IMR-90 (cell line): ENCODE data around the gene ENOX1. TPM values are rescaled to one million over a fixed set of nuclear protein-coding genes. Genes with fewer than 3 reads are reported as not detected.

Experiments used
- ATAC-seq: fragments of 200-7000 bp; cut with Tn5 transposase; 2 replicates; pipeline ENCODE4 v1.9.1; 2020; ENCODE audit warnings: low read depth, mild to moderate bottlenecking, moderate library complexity
- BruUV-seq: library from RNA; stranded (reverse); fragments of 400-500 nt; replicated peaks from 2 replicates; lab custom pipeline; 2021; lab: Mats Ljungman, UMichigan
- CTCF ChIA-PET: fragments of 300-600 bp; formaldehyde crosslinking; extraction: SDS; loops from one replicate; lab custom pipeline; 2021; ENCODE audit warnings: antibody characterized with exemption; lab: Yijun Ruan, JAX
- POLR2A ChIA-PET: fragments of 300-600 bp; sonication (Branson Sonifier 250); formaldehyde crosslinking; loops from one replicate; lab custom pipeline; 2022; ENCODE audit warnings: antibody characterized with exemption; ENCODE audit not compliant: unreplicated experiment; lab: Charles Lee
- DNase-seq: peaks from one replicate; pipeline ENCODE4 v3.0.0; 2013
- H2AFZ ChIP-seq: replicated peaks from 2 replicates; pipeline ENCODE3; 2013; ENCODE audit warnings: low read length, mild to moderate bottlenecking; ENCODE audit not compliant: poor library complexity
- H2AK5ac ChIP-seq: 2 replicates; pipeline ENCODE4 v1.6.1; 2013; ENCODE audit warnings: low read depth, low read length, inconsistent platforms
- H2AK9ac ChIP-seq: replicated peaks from 2 replicates; pipeline ENCODE3; 2013; ENCODE audit warnings: mild to moderate bottlenecking, low read depth, low read length, moderate library complexity; ENCODE audit not compliant: poor library complexity
- H2BK120ac ChIP-seq: 2 replicates; pipeline ENCODE4 v1.6.1; 2013; ENCODE audit warnings: low read depth, low read length, inconsistent platforms
- H2BK15ac ChIP-seq: 3 replicates; pipeline ENCODE4 v1.6.1; 2013; ENCODE audit warnings: low read depth, low read length, inconsistent platforms
- H2BK20ac ChIP-seq: 2 replicates; pipeline ENCODE4 v1.6.1; 2013; ENCODE audit warnings: low read depth, mild to moderate bottlenecking, inconsistent platforms, low read length, moderate library complexity
- H2BK5ac ChIP-seq: 2 replicates; pipeline ENCODE4 v1.6.1; 2013; ENCODE audit warnings: mild to moderate bottlenecking, low read depth, low read length, inconsistent platforms; ENCODE audit not compliant: poor library complexity, severe bottlenecking
- H3K14ac ChIP-seq: replicated peaks from 2 replicates; pipeline ENCODE4 v1.6.1; 2013; ENCODE audit warnings: low read depth, low read length, inconsistent platforms
- H3K18ac ChIP-seq: 2 replicates; pipeline ENCODE4 v1.6.1; 2013; ENCODE audit warnings: low read depth, low read length, control low read depth
- H3K23ac ChIP-seq: 2 replicates; pipeline ENCODE4 v1.6.1; 2013; ENCODE audit warnings: low read depth, low read length, inconsistent platforms
- H3K27ac ChIP-seq: 2 replicates; pipeline ENCODE4 v1.5.1; 2013; ENCODE audit warnings: mild to moderate bottlenecking, control low read depth, low read length; ENCODE audit not compliant: insufficient read depth
- H3K27me3 ChIP-seq: 2 replicates; pipeline ENCODE4 v1.6.1; 2013; ENCODE audit warnings: low read length; ENCODE audit not compliant: control insufficient read depth, insufficient read depth
- H3K36me3 ChIP-seq: 2 replicates; pipeline ENCODE4 v1.6.1; 2013; ENCODE audit warnings: low read length, mixed read lengths; ENCODE audit not compliant: control insufficient read depth, insufficient read depth
- H3K4ac ChIP-seq: 2 replicates; pipeline ENCODE4 v1.6.1; 2013; ENCODE audit warnings: low read depth, low read length, inconsistent platforms
- H3K4me1 ChIP-seq: 2 replicates; pipeline ENCODE4 v1.6.1; 2013; ENCODE audit warnings: low read length, mixed read lengths; ENCODE audit not compliant: control insufficient read depth, insufficient read depth
- H3K4me2 ChIP-seq: 2 replicates; pipeline ENCODE4 v1.6.1; 2013; ENCODE audit warnings: low read depth, mild to moderate bottlenecking, control low read depth, low read length, moderate library complexity
- H3K4me3 ChIP-seq: 2 replicates; pipeline ENCODE4 v1.5.1; 2013; ENCODE audit warnings: low read depth, mild to moderate bottlenecking, control low read depth, low read length, moderate library complexity; ENCODE audit not compliant: insufficient read depth
- H3K56ac ChIP-seq: 2 replicates; pipeline ENCODE4 v1.6.1; 2013; ENCODE audit warnings: low read length, inconsistent platforms; ENCODE audit not compliant: insufficient read depth; ENCODE audit errors: extremely low read depth
- H3K79me1 ChIP-seq, 2 experiments: 2 replicates each; pipeline ENCODE4 v1.6.1; 2013; ENCODE audit warnings: low read length in 2 of 2, inconsistent platforms in 1 of 2, low read depth in 1 of 2
- H3K9ac ChIP-seq: 2 replicates; pipeline ENCODE4 v1.6.1; 2013; ENCODE audit warnings: low read depth, low read length, control low read depth
- H3K9me1 ChIP-seq: 2 replicates; pipeline ENCODE4 v1.6.1; 2013; ENCODE audit warnings: low read length, inconsistent platforms; ENCODE audit not compliant: insufficient read depth
- H3K9me3 ChIP-seq: 2 replicates; pipeline ENCODE4 v1.6.1; 2013; ENCODE audit warnings: low read length; ENCODE audit not compliant: control insufficient read depth, insufficient read depth
- H4K20me1 ChIP-seq: 2 replicates; pipeline ENCODE4 v1.6.1; 2013; ENCODE audit warnings: low read length, inconsistent platforms; ENCODE audit not compliant: insufficient read depth
- H4K5ac ChIP-seq: 2 replicates; pipeline ENCODE4 v1.6.1; 2013; ENCODE audit warnings: mild to moderate bottlenecking, low read depth, low read length, control low read depth
- H4K8ac ChIP-seq, 2 experiments: 2 replicates each; pipeline ENCODE4 v1.6.1; 2013; ENCODE audit warnings: low read depth in 2 of 2, low read length in 2 of 2, control low read depth in 1 of 2, inconsistent platforms in 1 of 2
- H4K91ac ChIP-seq: 2 replicates; pipeline ENCODE4 v1.6.1; 2013; ENCODE audit warnings: low read depth, low read length, inconsistent platforms; ENCODE audit not compliant: insufficient read depth
- BHLHE40 ChIP-seq: fragments of 150-350 bp; IDR thresholded peaks from 2 replicates; pipeline ENCODE4 v1.6.1; 2016; ENCODE audit warnings: mild to moderate bottlenecking, low read depth, low read length
- CEBPB ChIP-seq: IDR thresholded peaks from 2 replicates; pipeline ENCODE4 v1.6.1; 2012; ENCODE audit warnings: low read depth, low read length, improper control_type of control experiment
- CHD1 ChIP-seq: IDR thresholded peaks from 2 replicates; pipeline ENCODE4 v1.6.1; 2012; ENCODE audit warnings: low read depth, low read length, improper control_type of control experiment
- CTCF ChIP-seq: conservative IDR thresholded peaks from 2 replicates; pipeline ENCODE4 v1.5.1; 2012; ENCODE audit warnings: mild to moderate bottlenecking, low read depth, low read length, improper control_type of control experiment
- FOS ChIP-seq: fragments of 150-350 bp; IDR thresholded peaks from 2 replicates; pipeline ENCODE4 v1.6.1; 2016; ENCODE audit warnings: low read depth, low read length
- MAFK ChIP-seq: IDR thresholded peaks from 2 replicates; pipeline ENCODE4 v1.6.1; 2012; ENCODE audit warnings: low read depth, low read length, improper control_type of control experiment
- MAZ ChIP-seq: IDR thresholded peaks from 2 replicates; pipeline ENCODE4 v1.6.1; 2012; ENCODE audit warnings: low read depth, mild to moderate bottlenecking, low read length, improper control_type of control experiment, moderate library complexity, borderline replicate concordance
- MXI1 ChIP-seq: IDR thresholded peaks from 2 replicates; pipeline ENCODE4 v1.6.1; 2012; ENCODE audit warnings: low read depth, mild to moderate bottlenecking, low read length, moderate library complexity, borderline replicate concordance
- NFE2L2 ChIP-seq: fragments of 150-350 bp; IDR thresholded peaks from 2 replicates; pipeline ENCODE4 v1.6.1; 2016; ENCODE audit warnings: low read depth, mild to moderate bottlenecking, low read length
- POLR2A ChIP-seq: IDR thresholded peaks from 2 replicates; pipeline ENCODE4 v1.6.1; 2012; ENCODE audit warnings: mild to moderate bottlenecking, low read depth, low read length
- RAD21 ChIP-seq: IDR thresholded peaks from 2 replicates; pipeline ENCODE4 v1.6.1; 2012; ENCODE audit warnings: low read length, improper control_type of control experiment
- RCOR1 ChIP-seq: IDR thresholded peaks from 2 replicates; pipeline ENCODE4 v1.6.1; 2012; ENCODE audit warnings: mild to moderate bottlenecking, low read length, improper control_type of control experiment; ENCODE audit not compliant: insufficient replicate concordance
- RFX5 ChIP-seq: IDR thresholded peaks from 2 replicates; pipeline ENCODE4 v1.8.0; 2012; ENCODE audit warnings: low read depth, mild to moderate bottlenecking, low read length, moderate library complexity
- SMC3 ChIP-seq: fragments of 150-350 bp; IDR thresholded peaks from 2 replicates; pipeline ENCODE4 v1.6.1; 2016; ENCODE audit warnings: low read depth, mild to moderate bottlenecking, antibody characterized with exemption, low read length, moderate library complexity
- USF2 ChIP-seq: fragments of 150-350 bp; IDR thresholded peaks from 2 replicates; pipeline ENCODE4 v1.6.1; 2017; ENCODE audit warnings: mild to moderate bottlenecking, antibody characterized with exemption, low read length, low read depth
- WGBS, 2 experiments: methylation state at CpG; one replicate each; pipeline versions ENCODE4 v1.1.5 to v1.1.7; 2013; ENCODE audit warnings: missing lambda C conversion rate in 2 of 2; ENCODE audit not compliant: insufficient read length in 1 of 2; ENCODE audit errors: extremely low coverage in 2 of 2; 5-methylcytosine and 5-hydroxymethylcytosine counted together
- dilution Hi-C: fragments of 300-500 bp; cut with HindIII; formaldehyde crosslinking; loops from one replicate; pipeline ENCODE4 v1.14.3; 2018; ENCODE audit warnings: low sequenced_read_pairs; ENCODE audit not compliant: unreplicated experiment
- in situ Hi-C: fragments of 300-500 bp; cut with MboI; formaldehyde crosslinking; loops from 3 replicates; pipeline ENCODE4 v1.14.3; 2019; ENCODE audit warnings: low sequenced_read_pairs, inconsistent platforms, mixed read lengths
- intact Hi-C: fragments of 100-400 bp; cut with micrococcal nuclease; formaldehyde crosslinking; loops from 2 replicates; pipeline ENCODE4 v1.10.0; 2022
- polyA plus RNA-seq, 3 experiments: library from polyadenylated mRNA; depleted of rRNA; stranded (reverse); fragments of >200 nt; gene quantifications; 2 replicates each; pipeline ENCODE4 v1.2.3, GENCODE V29; 2012; ENCODE audit warnings: low replicate concordance in 1 of 3
- total RNA-seq: library from RNA; depleted of rRNA; stranded (reverse); fragments of >200 nt; gene quantifications from 2 replicates; pipeline ENCODE4 v1.2.3, GENCODE V29; 2012
- TF ChIP-seq, protein P1 (sequence below): fragments of 150-350 bp; IDR thresholded peaks from 2 replicates; pipeline ENCODE4 v1.6.1; 2016; ENCODE audit warnings: low read depth, mild to moderate bottlenecking, low read length, moderate library complexity, borderline replicate concordance

The ENOX1 gene
- total and polyA plus RNA-seq, 2 of the 4 experiments (the other 2 are of a cell fraction), result 0.99 to 1.3 TPM

GRCh38 chr13:43304945-43305344 is 481.8 kb downstream of the ENOX1 start:
- DNase-seq (no peak), ATAC-seq (no peak)
- no peaks in the 10 kb centered on the region for H3K9me3 ChIP-seq
- no peak overlapping the region for H3K9ac ChIP-seq
- CTCF ChIA-PET, result no interaction called here
- no peak overlapping the region for H4K5ac ChIP-seq
- no peak for TF ChIP-seq RFX5
- TF ChIP-seq NFE2L2, result no peak
- no peak for TF ChIP-seq MAZ
- TF ChIP-seq CEBPB, result no peak
- TF ChIP-seq, protein P1, sequence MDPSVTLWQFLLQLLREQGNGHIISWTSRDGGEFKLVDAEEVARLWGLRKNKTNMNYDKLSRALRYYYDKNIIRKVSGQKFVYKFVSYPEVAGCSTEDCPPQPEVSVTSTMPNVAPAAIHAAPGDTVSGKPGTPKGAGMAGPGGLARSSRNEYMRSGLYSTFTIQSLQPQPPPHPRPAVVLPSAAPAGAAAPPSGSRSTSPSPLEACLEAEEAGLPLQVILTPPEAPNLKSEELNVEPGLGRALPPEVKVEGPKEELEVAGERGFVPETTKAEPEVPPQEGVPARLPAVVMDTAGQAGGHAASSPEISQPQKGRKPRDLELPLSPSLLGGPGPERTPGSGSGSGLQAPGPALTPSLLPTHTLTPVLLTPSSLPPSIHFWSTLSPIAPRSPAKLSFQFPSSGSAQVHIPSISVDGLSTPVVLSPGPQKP, result no peak
- TF ChIP-seq RAD21, result no peak
- TF ChIP-seq FOS, result no peak
- TF ChIP-seq MAFK, result no peak
- no peak for TF ChIP-seq BHLHE40
- TF ChIP-seq CTCF, result no peak
- no peak for TF ChIP-seq CHD1
- TF ChIP-seq USF2, result no peak
- TF ChIP-seq MXI1, result no peak
- no peak for TF ChIP-seq POLR2A
- TF ChIP-seq RCOR1, result no peak
- no peak for TF ChIP-seq SMC3
- H4K20me1 ChIP-seq, result no peaks in the 10 kb centered on the region
- H2AK5ac ChIP-seq, result no peak overlapping the region
- no peak overlapping the region for H4K8ac ChIP-seq
- no peak overlapping the region for H3K27ac ChIP-seq
- no peaks in the 10 kb centered on the region for H3K79me1 ChIP-seq
- H3K36me3 ChIP-seq, result no peaks in the 10 kb centered on the region
- POLR2A ChIA-PET, result no interaction called here
- BruUV-seq, result no TSS peak
- H2BK20ac ChIP-seq, result no peak overlapping the region
- H3K4me3 ChIP-seq, result no peak overlapping the region
- intact Hi-C loops, result loop anchor here (10.0 kb wide), 1 partner anchor 710 kb away; no protein-coding TSS in a partner anchor
- H3K23ac ChIP-seq, result no peak overlapping the region
- H3K9me1 ChIP-seq, result peaks cover 3% of the 10 kb centered on the region; the same call in 1 of the 2 replicates
- dilution Hi-C loops, result no loop called here
- no peak overlapping the region for H3K14ac ChIP-seq
- no peak overlapping the region for H2BK15ac ChIP-seq
- no peak overlapping the region for H3K56ac ChIP-seq
- no peak overlapping the region for H2BK5ac ChIP-seq
- H2AFZ ChIP-seq, result no peak overlapping the region
- H4K91ac ChIP-seq, result no peak overlapping the region
- no peak overlapping the region for H2AK9ac ChIP-seq
- H3K4ac ChIP-seq, result no peak overlapping the region
- no peak overlapping the region for H3K4me2 ChIP-seq
- no CpG with 5 or more reads among the region's 2 CpGs for WGBS, 2 experiments
- H3K18ac ChIP-seq, result no peak overlapping the region
- no peak overlapping the region for H2BK120ac ChIP-seq
- H3K4me1 ChIP-seq, result peaks cover 13% of the 10 kb centered on the region
- in situ Hi-C loops, result loop anchor here (10.0 kb wide), 1 partner anchor 490 kb away; no protein-coding TSS in a partner anchor
- H3K27me3 ChIP-seq, result no peaks in the 10 kb centered on the region
